OCI-LY7 (cell line): ENCODE data around the gene AKT3. TPM values are rescaled to one million over a fixed set of nuclear protein-coding genes. Genes with fewer than 3 reads are reported as not detected.

Source experiments
- BruUV-seq: library from RNA; stranded (reverse); fragments of 400-500 nt; replicated peaks from 2 replicates; lab custom pipeline; 2021; lab: Mats Ljungman, UMichigan
- CTCF ChIA-PET: fragments of 300-600 bp; sonication (Branson Sonifier 250); formaldehyde crosslinking; loops from one replicate; lab custom pipeline; 2022; ENCODE audit warnings: antibody characterized with exemption; ENCODE audit not compliant: unreplicated experiment; lab: Charles Lee
- POLR2A ChIA-PET: fragments of 300-600 bp; sonication (Branson Sonifier 250); formaldehyde crosslinking; loops from one replicate; lab custom pipeline; 2022; ENCODE audit warnings: antibody characterized with exemption; lab: Charles Lee
- DNase-seq: peaks from one replicate; pipeline ENCODE4 v3.0.0-alpha.2; 2015; ENCODE audit warnings: low spot score
- H2AFZ ChIP-seq: fragments of 200-600 bp; sonication (generic), shearing (Covaris generic); 2 replicates; pipeline ENCODE4 v1.6.1; 2014; ENCODE audit warnings: mild to moderate bottlenecking, antibody characterized with exemption, low read length, moderate library complexity
- H3K27ac ChIP-seq: fragments of 200-600 bp; sonication (generic); 2 replicates; pipeline ENCODE4 v1.5.1; 2014; ENCODE audit warnings: mixed run types, low read depth, mild to moderate bottlenecking, moderate library complexity, low read length, inconsistent platforms; ENCODE audit not compliant: poor library complexity, severe bottlenecking
- H3K36me3 ChIP-seq: fragments of 200-600 bp; sonication (generic); 2 replicates; pipeline ENCODE4 v1.6.1; 2014; ENCODE audit warnings: mild to moderate bottlenecking, antibody characterized with exemption, low read length, moderate library complexity, mixed read lengths; ENCODE audit not compliant: insufficient read depth
- H3K4me1 ChIP-seq: fragments of 200-600 bp; sonication (generic); 2 replicates; pipeline ENCODE4 v1.5.1; 2014; ENCODE audit warnings: mild to moderate bottlenecking, low read length; ENCODE audit not compliant: insufficient read depth, poor library complexity, severe bottlenecking
- H3K4me2 ChIP-seq: fragments of 200-600 bp; sonication (generic); 2 replicates; pipeline ENCODE4 v1.6.1; 2014; ENCODE audit warnings: mild to moderate bottlenecking, low read length
- H3K4me3 ChIP-seq: fragments of 200-600 bp; sonication (generic); 2 replicates; pipeline ENCODE4 v1.5.1; 2014; ENCODE audit warnings: mild to moderate bottlenecking, low read depth, low read length; ENCODE audit not compliant: poor library complexity, severe bottlenecking
- H3K79me2 ChIP-seq: fragments of 200-600 bp; sonication (generic); 2 replicates; pipeline ENCODE4 v1.6.1; 2016; ENCODE audit warnings: low read depth, mild to moderate bottlenecking, low read length, moderate library complexity, mixed read lengths; ENCODE audit not compliant: insufficient read depth
- H3K9me2 ChIP-seq: fragments of 200-600 bp; sonication (generic); 2 replicates; pipeline ENCODE4 v1.6.1; 2016; ENCODE audit warnings: mild to moderate bottlenecking, low read length, mixed read lengths; ENCODE audit not compliant: insufficient read depth
- H3K9me3 ChIP-seq: fragments of 200-600 bp; sonication (generic); 2 replicates; pipeline ENCODE4 v1.6.1; 2014; ENCODE audit warnings: mild to moderate bottlenecking, mixed run types, low read length, mixed read lengths
- H4K20me1 ChIP-seq: fragments of 200-600 bp; sonication (generic); 2 replicates; pipeline ENCODE4 v1.6.1; 2014; ENCODE audit warnings: mild to moderate bottlenecking, antibody characterized with exemption, low read length, moderate library complexity, mixed read lengths; ENCODE audit not compliant: insufficient read depth
- CTCF ChIP-seq: fragments of 200-600 bp; sonication (generic); conservative IDR thresholded peaks from 2 replicates; pipeline ENCODE4 v1.5.1; 2014; ENCODE audit warnings: mild to moderate bottlenecking, antibody characterized with exemption, low read length, moderate library complexity, mixed read lengths
- EZH2phosphoT487 ChIP-seq: fragments of 200-600 bp; sonication (generic); IDR thresholded peaks from 2 replicates; pipeline ENCODE4 v1.6.1; 2018; ENCODE audit warnings: low read depth, borderline replicate concordance, mild to moderate bottlenecking, mixed run types, antibody characterized with exemption, low read length, moderate library complexity, mixed read lengths
- intact Hi-C: fragments of 100-400 bp; cut with micrococcal nuclease; formaldehyde crosslinking; loops from one replicate; pipeline ENCODE4 v1.10.0; 2022; ENCODE audit not compliant: unreplicated experiment
- total RNA-seq, 2 experiments: library from RNA; depleted of rRNA in 1 of 2; stranded (reverse); fragments of >200 nt in 1 of 2; shearing (Covaris generic) in 1 of 2; gene quantifications; 2 replicates each; pipeline ENCODE4 v1.2.3, GENCODE V29; 2014 to 2022

AKT3 gene
- total RNA-seq, 2 experiments from 2014 or later: 0.29 TPM; not detected in 1

GRCh38 chr1:243580984-243581383, 269.1 kb downstream of the AKT3 start:
- Histone ChIP-seq H3K4me3 (no peak overlapping the region), H3K79me2 (no peaks in the 10 kb centered on the region), H4K20me1 (no peaks in the 10 kb centered on the region), H3K9me2 (no peaks in the 10 kb centered on the region), H3K4me2 (no peak overlapping the region), H3K27ac (no peak overlapping the region), H2AFZ (no peak overlapping the region), H3K4me1 (no peaks in the 10 kb centered on the region), H3K36me3 (no peaks in the 10 kb centered on the region), H3K9me3 (no peaks in the 10 kb centered on the region)
- no TSS peak for BruUV-seq
- intact Hi-C loops: no loop called here
- no peak for TF ChIP-seq EZH2phosphoT487
- no peak for TF ChIP-seq CTCF
- CTCF ChIA-PET: no interaction called here
- DNase-seq: no peak
- POLR2A ChIA-PET: no interaction called here

GRCh38 chr1:243580072-243580471, 270.0 kb downstream of the AKT3 start:
- H3K4me3 ChIP-seq: no peak overlapping the region
- no peaks in the 10 kb centered on the region for H3K9me2 ChIP-seq
- no peak for TF ChIP-seq CTCF
- no peaks in the 10 kb centered on the region for H3K4me1 ChIP-seq
- H3K27ac ChIP-seq: no peak overlapping the region
- intact Hi-C loops: no loop called here
- no peaks in the 10 kb centered on the region for H3K36me3 ChIP-seq
- H3K79me2 ChIP-seq: no peaks in the 10 kb centered on the region
- no peak for DNase-seq
- H3K4me2 ChIP-seq: no peak overlapping the region
- BruUV-seq: no TSS peak
- H4K20me1 ChIP-seq: no peaks in the 10 kb centered on the region
- no peaks in the 10 kb centered on the region for H3K9me3 ChIP-seq
- no peak overlapping the region for H2AFZ ChIP-seq
- CTCF ChIA-PET: no interaction called here
- POLR2A ChIA-PET: no interaction called here

GRCh38 chr1:243575070-243575469, 275.0 kb downstream of the AKT3 start:
- no TSS peak for BruUV-seq
- no peaks in the 10 kb centered on the region for H3K4me1 ChIP-seq
- no peaks in the 10 kb centered on the region for H3K9me3 ChIP-seq
- no peak overlapping the region for H3K4me2 ChIP-seq
- no peaks in the 10 kb centered on the region for H4K20me1 ChIP-seq
- DNase-seq: no peak
- H3K4me3 ChIP-seq: no peak overlapping the region
- POLR2A ChIA-PET: interaction anchor here (0.9 kb wide), 1 partner anchor 124 kb away, joined by 3 read pairs; no protein-coding TSS in a partner anchor
- CTCF ChIA-PET: no interaction called here
- H2AFZ ChIP-seq: no peak overlapping the region
- no peaks in the 10 kb centered on the region for H3K36me3 ChIP-seq
- H3K9me2 ChIP-seq: no peaks in the 10 kb centered on the region
- TF ChIP-seq EZH2phosphoT487 (no peak), CTCF (no peak)
- H3K79me2 ChIP-seq: no peaks in the 10 kb centered on the region
- intact Hi-C loops: no loop called here
- H3K27ac ChIP-seq: no peak overlapping the region
